Suprapubic skin (tissue), 3 donors: ENCODE results near the gene CYP2U1.
"Not testable (repeated sequence)": the region's sequence is repeated elsewhere in the genome, so short reads cannot be mapped to it uniquely, and the experiment has no call there.

ENCODE experiments used
- POLR2A ChIP-seq, 2 donors: fragments of 450-650 bp; IDR thresholded peaks; one replicate each; pipeline ENCODE4 v1.6.1; 2017; ENCODE audit warnings: antibody characterized with exemption in 2 of 2, mild to moderate bottlenecking in 2 of 2, moderate library complexity in 2 of 2
- TF ChIP-seq, protein P1 (sequence below), 2 donors: fragments of 200-600 bp in 1 of 2; fragments of 450-650 bp in 1 of 2; sonication (generic) in 1 of 2; IDR thresholded peaks; one replicate each; pipeline ENCODE4 v1.5.1; 2016 to 2019; ENCODE audit warnings: antibody characterized with exemption in 2 of 2, mild to moderate bottlenecking in 1 of 2, moderate library complexity in 1 of 2

DNA sequence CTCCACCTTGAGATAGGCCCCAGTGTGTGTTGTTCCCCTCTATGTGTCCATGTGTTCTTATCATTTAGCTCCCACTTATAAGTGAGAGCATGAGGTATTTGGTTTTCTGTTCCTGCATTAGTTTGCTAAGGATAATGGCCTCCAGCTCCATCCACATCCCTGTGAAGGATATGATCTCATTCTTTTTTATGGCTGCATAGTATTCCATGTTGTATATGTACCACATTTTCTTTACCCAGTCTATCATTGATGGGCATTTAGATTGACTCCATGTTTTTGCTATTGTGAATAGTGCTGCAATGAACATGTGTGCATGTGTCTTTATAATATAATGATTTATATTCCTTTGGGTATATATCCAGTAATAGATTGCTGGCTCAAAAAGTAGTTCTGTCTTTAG, 36.2 kb downstream of the CYP2U1 start:
- TF ChIP-seq, protein P1, sequence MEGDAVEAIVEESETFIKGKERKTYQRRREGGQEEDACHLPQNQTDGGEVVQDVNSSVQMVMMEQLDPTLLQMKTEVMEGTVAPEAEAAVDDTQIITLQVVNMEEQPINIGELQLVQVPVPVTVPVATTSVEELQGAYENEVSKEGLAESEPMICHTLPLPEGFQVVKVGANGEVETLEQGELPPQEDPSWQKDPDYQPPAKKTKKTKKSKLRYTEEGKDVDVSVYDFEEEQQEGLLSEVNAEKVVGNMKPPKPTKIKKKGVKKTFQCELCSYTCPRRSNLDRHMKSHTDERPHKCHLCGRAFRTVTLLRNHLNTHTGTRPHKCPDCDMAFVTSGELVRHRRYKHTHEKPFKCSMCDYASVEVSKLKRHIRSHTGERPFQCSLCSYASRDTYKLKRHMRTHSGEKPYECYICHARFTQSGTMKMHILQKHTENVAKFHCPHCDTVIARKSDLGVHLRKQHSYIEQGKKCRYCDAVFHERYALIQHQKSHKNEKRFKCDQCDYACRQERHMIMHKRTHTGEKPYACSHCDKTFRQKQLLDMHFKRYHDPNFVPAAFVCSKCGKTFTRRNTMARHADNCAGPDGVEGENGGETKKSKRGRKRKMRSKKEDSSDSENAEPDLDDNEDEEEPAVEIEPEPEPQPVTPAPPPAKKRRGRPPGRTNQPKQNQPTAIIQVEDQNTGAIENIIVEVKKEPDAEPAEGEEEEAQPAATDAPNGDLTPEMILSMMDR (IDR thresholded peaks at IDR 0.05): not testable (repeated sequence)
- not testable (repeated sequence) for TF ChIP-seq POLR2A (IDR thresholded peaks at IDR 0.05)
